D721Med (cell line): ENCODE measurements around the gene IFI27.

ENCODE experiments used
- DNase-seq: peaks from one replicate; pipeline ENCODE4 v3.0.0; 2011; ENCODE audit warnings: low spot score; ENCODE audit not compliant: insufficient read length
- FAIRE-seq: peaks from 2 replicates; lab custom pipeline; 2011; peaks lifted over from hg19 to GRCh38; lab: Jason Lieb, UNC
- CTCF ChIP-seq: IDR thresholded peaks from 2 replicates; pipeline ENCODE4 v1.5.1; 2012; ENCODE audit warnings: mild to moderate bottlenecking, control low read depth; ENCODE audit not compliant: insufficient read depth; ENCODE audit errors: missing control alignments

Gene IFI27

DNA sequence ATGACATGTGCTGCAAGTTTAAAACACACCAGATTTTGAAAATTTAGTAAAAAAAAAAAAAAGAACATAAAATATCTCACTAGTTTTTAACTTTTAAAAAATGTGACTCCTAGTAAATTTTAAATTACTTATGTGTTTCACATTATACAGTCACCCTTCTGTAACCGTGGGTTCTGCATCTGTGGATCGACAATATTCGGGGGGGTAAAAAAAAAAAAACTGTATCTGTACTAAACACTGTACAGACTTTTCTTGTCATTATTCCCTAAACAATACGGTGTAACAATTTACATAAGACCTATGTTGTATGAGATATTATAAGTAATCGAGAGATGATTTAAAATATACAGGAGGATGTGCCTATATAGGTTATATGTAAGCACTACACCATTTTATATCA, 32.7 kb upstream of the IFI27 start:
- no peak for TF ChIP-seq CTCF
- DNase-seq (no peak), FAIRE-seq (no peak)

DNA sequence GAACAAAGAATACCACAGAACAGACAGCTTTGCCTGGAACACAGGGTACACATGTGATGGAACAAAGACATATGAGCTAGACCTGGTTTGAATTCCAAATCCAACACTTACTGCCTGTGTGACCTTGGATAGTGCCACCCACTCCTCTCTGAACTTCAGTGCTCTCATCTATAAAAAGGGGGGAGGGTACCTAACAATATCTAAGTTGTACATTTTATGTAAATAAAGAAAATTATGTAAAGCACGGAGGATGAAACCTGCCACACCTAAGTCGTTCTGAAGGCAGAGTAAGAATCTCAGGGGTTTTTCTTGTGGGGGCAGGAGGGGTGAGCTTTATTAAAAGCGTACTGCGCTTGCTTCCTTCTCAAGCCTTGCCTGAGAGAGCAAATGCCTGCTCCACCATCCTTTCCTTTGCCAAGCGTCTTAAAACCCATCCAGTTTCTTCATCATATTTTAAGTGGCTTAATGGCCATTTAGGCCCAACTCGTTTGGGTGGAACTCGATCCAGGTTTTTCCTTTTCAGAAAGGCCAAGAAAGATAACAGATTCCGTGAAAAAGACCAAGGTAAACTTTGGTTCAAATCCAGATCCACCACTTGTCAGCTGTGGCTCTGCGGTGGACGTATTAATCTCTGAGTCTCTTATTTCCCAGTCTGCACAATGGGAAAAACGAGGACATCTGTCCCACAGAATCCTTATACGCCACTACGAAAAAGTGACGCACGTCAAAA, 30.5 kb upstream of the IFI27 start:
- DNase-seq (no peak), FAIRE-seq (no peak)
- no peak for TF ChIP-seq CTCF

- DNase-seq (peak; percentile 83), FAIRE-seq (no peak)
- no peak for TF ChIP-seq CTCF
Observed at GRCh38 chr14:94080621-94081385, 29.7 kb upstream of the IFI27 start, which contains the start of the genes DDX24 and IFI27L1. Gene DDX24, minus strand, starts transcription at chr14:94081202. Its CDS starts 1,460 bp downstream, at chr14:94079742. Gene IFI27L1, plus strand, starts transcription at chr14:94081310. Its CDS starts 15,628 bp downstream, at chr14:94096938.

- DNase-seq (no peak), FAIRE-seq (no peak)
- TF ChIP-seq CTCF, result no peak
Observed at GRCh38 chr14:94081386-94081820, 29.1 kb upstream of the IFI27 start.

DNA sequence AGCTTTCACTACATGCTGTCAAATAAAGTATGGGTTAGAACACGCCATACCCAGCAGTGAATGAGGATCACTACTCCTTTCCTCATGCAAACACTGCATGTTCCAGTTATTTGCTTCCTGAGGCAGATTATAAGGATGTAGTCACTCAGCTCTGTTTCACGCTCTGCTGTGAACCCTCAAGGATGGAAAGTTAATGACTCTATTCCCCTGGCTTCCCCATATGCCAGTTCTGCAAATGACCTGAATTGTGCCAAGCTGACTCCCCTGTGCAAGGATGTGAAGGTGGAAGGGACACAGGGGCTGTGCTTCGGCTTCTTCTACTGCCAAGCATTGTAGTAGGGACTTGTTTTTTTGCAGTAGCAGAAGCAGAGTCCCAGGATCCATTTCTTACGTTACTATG, 22.6 kb upstream of the IFI27 start:
- FAIRE-seq, result no peak
- DNase-seq, result no peak
- no peak for TF ChIP-seq CTCF

- DNase-seq (no peak), FAIRE-seq (no peak)
Observed at GRCh38 chr14:94088516-94088915, 22.0 kb upstream of the IFI27 start.

More at GRCh38 chr14:94088516-94088915, 22.0 kb upstream of the IFI27 start:
- no peak for TF ChIP-seq CTCF
